ENCODE results near the gene DPRX.
A peak's percentile ranks its signal among the peaks of the same experiment; 100 is the strongest.

Gene DPRX, protein sequence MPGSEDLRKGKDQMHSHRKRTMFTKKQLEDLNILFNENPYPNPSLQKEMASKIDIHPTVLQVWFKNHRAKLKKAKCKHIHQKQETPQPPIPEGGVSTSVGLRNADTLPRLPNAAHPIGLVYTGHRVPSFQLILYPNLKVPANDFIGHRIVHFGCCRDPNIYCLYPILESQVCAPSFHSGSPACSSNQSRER

DNA sequence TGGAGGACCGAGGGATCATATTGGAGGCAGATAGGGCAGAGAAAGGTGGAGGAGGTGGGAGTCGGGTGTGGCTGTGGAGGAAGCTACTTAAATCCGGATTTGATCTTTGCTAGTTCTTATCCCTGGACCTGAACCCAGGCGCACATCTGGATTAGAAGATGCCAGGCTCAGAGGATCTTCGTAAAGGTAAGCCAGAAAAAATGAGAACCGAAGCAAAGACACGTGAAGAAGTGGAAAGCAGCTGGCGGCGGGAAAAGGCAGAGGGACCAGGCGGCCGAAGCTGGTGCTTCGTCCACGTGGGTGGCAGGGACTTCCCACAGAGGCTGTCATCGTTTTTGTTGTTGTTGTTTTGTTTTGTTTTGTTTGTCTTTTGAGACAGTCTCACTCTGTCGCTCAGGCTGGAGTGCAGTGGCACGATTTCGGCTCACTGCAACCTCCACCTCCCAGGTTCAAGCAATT, at the start of gene DPRX:
TSS of gene DPRX (plus strand) at position 51 of the 459 bp plus-strand sequence. CDS start at position 159, 108 bp downstream.
- DNase-seq: no peak

DNA sequence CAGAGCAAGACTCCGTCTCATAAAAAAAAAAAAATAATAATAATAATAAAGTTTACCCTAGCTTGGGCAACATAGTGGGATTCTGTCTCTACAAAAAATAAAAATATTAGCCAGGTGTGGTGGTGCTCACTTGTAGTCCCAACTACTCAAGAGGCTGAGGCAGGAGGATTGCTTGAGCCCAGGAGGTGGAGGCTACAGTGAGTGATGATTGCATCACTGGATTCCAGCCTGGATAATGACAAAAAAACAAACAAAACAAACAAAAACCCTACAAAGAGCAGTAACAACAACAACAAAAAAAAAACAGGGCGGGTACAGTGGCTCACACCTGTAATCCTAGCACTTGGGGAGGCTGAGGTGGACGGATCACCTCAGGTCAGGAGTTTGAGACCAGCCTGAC, 48.6 kb upstream of the DPRX start:
- DNase-seq: no peak

DNA sequence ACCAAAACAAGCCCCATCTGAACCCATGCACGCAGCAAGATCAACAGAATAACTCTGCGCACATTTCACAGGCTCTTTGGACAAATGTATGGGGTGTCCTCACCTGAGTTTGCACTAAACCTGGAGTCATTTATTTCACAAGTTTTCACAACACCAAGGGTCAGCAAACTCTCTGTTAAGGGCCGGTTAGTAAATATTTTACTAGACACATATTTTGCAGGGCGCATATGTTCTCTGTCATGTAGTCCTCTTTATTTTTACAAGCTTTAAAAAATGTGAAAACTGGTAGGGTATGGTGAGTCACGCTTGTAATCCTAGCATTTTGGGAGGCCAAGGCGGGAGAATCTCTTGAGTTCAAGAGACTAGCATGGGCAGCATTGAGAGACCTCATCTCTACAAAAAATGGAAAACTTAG, 45.5 kb upstream of the DPRX start:
- no peak for DNase-seq

DNA sequence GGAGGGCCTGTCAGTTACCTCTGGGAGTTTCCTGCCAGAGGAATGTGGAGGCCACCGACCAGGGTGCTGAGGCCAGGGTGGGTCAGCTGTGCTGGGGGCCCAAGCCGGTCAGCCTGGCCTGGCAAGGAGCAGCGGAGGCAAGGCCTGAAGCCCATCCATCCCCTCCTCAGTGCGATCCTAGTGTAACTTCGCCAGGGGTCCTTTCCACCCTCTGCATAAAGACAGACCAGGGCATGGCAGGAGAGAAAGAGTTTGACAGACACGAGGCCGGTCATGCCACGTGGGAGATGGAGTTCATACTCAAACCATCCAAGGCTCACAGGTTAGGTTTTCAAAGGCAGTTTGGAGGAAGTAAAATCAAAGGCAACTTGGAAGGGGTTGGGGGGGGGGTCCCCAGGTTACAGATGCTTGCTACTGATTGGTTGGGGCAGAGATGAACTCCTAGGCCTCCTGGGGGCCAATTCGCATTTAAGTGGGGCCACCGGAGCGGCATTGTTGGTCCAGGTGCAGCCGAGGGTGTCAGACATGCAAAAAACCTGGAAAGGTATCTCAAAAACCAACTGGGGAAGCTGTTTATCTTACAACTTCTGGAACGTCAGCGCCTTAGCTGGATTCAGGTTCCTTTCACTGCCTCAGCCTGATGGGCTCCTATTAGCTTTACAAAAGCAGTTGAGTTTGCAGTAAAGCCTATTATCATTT, 36.8 kb upstream of the DPRX start:
- DNase-seq: no peak

DNA sequence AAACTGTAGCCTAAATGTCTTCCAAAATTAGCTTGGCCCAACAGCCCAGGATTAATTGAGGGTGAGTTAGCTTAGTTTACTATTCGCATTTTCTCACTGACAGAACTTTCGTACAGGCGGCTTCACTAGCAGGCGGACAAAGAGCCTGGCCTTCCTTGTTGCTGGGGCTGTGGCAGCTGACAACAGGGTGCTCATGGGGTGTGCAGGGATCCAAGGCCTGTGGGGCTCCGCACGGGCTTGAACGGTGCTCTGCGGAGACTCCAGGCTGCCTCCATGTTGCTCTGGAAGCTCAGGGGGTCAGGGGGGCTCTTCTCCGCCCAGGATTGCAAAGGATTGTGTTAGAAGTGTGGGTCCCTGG, 36.3 kb upstream of the DPRX start:
- DNase-seq: no peak

DNA sequence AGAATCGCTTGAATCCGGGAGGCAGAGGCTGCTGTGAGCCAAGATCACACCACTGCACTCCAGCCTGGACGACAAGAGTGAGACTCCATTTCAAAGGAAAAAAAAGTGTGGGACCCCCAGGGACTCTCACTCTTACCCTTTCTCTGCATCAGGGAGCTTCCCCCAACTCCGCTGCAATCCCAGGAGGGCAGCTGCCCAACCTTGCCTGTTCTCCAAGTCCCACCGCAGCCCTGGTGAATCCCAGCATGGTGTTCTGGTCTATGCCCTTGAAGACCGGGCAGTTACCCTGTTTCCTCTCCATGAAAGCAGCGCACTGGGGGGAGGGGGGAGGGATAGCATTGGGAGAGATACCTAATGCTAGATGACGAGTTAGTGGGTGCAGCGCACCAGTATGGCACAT, 35.7 kb upstream of the DPRX start:
- no peak for DNase-seq

DNA sequence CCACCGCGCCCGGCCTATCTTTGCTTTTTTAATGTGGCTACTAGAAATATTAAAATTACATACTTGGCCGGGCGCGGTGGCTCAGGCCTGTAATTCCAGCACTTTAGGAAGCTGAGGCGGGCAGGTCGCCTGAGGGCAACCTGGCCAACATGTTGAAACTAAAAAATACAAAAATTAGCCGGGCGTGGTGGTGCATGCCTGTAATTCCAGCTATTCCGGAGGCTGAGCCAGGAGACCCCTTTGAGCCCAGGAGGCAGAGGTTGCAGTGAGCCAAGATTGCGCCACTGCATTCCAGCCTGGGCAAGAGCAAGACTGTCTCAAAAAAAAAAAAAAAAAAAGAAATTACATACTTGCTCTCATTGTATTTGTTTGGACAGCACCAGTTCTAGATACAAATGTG, 34.8 kb upstream of the DPRX start:
- DNase-seq: no peak

DNA sequence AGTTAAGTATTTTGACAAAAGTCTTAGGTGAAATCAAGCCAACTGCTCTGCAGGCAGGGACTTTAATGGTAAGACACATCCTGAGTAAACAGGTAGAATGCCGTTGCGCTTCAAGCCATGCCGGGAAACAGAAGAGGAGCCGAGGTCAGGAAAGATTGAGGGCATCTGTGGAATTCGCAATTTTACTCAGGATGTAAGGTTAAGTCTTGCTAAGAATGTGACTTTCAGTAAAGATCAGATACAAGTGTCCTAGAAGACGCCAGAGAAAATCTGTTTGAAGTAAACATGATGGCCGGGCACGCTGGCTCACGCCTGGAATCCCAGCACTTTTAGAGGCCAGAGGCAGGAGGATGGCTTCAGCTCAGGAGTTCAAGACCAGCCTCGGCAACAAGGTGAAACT, 33.4 kb upstream of the DPRX start:
- DNase-seq: no peak

DNA sequence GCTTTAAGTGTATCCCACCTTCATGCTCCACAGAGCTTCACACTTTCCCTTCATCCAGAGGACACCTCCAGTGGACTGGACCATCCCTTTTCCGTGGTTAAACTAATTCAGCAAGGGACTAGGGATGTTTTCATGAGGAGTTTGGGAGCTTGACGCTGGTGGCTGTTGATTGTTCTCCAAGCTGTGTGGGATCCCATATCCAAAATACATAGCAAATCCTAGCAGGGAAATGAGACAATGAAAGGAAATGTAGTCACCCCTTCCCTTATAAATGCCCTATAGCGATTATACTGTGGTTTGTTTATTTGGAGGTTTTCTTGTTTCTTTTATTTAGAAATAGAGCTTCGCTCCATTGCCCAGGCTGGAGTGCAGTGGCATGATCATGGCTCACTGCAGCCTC, 31.6 kb upstream of the DPRX start:
- no peak for DNase-seq

DNA sequence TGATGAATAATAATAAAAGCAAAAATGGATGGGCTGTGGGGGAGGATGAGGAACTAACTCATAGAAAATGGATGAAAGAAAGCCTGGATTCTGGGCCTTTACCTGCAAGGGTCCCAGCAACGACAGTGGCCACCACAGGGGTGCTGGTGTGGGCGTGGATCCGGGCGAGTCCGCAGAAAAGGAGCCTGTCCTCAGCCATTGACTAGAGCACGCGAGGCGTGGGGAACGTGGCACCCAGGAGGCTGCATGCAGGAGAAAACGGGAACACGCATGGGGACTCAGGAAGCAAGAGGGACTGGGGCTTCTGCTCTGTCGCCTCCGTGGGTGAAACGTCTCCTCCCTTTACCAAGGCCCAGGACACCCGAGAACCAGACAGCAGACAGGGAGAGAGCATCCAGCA, 25.8 kb upstream of the DPRX start:
- DNase-seq: no peak

DNA sequence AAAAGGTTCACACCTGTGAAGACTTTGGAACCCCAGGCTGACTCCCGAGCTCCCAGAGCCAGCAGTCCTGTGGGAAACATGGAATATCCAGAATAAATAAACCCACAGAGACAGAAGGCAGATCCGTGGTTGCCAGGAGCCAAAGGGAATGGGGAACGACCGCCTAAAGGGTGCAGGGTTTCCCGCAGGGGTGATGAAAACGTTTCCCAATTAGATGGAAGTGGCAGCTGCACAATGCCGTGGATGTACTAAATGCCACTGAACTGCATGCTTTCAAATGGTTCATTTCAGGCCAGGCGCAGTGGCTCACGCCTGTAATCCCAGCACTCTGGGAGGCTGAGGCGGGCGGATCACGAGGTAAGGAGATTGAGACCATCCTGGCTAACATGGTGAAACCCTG, 23.4 kb upstream of the DPRX start:
- no peak for DNase-seq

DNA sequence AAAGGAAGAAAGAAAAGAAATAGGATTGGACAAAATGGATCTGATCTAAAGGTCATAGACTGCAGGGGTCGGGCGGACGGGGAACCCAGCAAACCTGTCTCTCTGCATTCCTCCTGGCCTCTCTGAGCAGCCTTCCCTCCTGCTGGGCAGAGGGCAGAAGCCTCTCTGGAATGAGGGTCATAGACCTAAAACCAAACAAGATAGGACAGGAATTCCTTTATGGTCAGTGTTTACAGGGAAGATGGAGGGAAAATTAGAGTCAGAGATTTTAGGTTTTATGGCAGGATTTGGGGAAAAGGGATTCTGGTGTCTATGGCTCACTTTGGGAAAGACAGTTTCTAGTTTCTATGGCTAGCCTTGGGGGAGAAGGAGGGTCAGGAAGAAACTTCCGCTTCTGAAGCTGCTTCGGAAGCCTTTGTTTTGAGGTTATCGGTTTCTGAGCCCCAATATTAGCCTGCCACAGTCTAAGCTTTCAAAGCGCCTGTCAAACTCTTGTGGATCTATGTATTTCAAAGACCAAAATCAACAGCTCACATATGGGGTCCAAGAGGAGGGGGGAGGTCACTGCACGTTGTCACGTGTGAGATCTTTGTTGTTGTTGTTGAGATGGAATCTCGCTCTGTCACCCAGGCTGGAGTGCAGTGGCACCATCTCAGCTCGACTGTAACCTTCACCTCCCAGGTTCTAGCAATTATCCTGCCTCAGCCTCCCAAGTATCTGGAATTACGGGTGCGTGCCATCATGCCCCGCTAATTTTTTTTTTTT, 18.9 kb upstream of the DPRX start:
- no peak for DNase-seq

DNA sequence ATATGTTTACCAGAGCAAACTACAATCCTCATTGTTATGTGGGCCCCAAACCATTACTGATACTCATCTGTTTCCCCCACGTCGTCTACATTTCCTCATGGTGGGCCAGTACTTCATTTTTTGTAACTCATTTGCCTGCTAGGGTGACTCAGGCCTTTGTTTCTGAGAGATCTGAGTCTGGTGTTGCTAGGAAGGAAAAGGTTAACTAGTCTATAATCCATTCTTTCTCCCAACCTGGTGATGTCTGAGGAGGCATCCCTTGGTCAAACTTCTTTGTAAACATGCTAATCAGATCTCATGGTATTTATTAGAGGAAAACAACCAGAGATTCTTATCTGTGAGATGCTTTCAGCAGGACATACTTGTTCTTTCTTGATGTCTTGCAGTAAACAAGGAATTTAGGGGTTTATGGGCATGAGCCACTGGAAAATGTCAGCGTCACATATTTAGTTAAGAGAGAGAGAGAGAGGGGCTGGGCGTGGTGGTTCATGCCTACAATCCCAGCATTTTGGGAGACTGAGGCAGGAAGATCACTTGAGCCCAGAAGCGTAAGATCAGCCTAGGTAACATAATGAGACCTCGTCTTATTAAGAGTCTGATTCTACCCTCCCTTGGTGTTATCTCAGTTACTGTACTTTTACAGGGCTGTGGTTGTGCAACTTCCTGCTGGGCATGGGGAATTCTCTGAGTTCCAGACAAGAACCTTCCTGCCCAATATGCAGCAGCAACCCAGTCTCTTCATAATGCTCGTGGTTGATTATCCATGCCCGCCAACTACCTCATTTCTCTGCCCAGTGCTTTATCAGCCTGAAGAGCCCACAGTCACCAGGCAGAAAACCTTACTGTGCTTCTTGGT, 9.7 kb upstream of the DPRX start:
- DNase-seq: peak; percentile 35

DNA sequence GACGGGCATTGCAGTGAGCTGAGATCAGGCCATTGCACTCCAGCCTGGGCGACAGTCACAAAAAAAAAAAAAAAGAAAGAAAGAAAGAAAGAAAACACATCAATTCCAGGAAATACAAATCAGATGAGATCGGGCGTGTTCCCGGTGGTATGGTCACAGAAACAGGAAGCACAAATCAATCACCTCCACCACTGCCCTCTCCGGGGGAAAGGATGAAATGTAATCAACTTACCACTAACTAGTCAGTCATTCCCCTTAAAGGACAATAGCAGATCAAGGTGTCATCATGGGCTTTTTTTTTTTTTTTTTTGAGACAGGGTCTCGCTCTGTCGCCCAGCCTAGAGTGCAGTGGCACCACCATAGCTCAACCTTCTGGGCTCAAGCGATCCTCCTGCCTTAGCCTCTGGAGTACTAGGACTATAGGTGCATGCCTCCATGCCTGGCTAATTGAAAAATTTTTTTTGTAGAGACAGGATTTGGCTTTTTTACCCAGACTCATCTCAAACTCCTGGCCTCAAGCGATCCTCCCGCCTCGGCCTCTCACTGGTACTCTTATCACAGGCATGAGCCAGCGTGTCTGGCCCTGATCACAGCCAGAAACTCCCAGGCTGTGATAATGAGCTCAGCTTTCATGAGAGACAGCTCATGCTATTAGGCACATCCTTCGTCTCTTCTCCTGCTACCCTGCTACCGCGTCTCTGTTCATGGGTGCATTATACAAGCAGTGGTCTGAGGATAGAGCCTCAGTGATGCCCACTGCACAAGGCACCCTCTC, 6.8 kb upstream of the DPRX start:
- no peak for DNase-seq

DNA sequence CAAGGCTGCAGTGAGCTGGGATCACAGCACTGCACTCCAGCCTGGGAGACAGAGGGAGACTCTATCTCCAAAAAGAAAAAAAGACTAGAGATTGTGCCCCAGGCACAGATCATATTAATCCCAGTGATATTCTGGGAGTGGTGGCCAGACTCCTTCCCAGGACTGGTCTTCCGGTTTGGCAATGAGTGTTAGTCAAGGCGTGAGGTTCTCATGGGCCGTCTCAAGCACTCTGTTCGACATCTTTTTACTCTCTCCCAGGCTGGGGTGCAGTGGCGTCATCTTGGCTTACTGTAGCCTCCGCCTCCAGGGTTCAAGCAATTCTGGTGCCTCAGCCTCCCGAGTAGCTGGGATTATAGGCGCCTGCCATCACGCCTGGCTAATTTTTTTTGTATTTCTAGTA, 5.3 kb upstream of the DPRX start:
- no peak for DNase-seq

DNA sequence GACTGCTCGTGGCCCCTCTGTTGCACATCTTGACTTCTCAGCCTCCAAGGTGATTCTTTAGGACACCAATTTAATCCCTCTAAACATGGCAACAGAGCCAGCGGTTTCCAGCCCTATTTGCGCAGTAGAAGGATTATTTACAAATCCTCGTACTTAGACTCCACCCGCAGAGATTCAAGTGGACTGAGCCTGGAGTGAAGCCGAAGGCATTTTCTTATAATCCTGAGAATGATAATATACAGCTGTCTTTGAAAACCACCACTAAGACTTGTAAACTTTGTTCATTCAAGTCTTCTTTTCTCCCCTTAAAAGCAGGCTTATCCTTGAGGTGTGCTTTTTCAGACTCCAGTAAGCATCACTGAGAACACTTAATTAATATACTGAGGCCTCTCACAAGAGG, 4.8 kb upstream of the DPRX start:
- DNase-seq: no peak

DNA sequence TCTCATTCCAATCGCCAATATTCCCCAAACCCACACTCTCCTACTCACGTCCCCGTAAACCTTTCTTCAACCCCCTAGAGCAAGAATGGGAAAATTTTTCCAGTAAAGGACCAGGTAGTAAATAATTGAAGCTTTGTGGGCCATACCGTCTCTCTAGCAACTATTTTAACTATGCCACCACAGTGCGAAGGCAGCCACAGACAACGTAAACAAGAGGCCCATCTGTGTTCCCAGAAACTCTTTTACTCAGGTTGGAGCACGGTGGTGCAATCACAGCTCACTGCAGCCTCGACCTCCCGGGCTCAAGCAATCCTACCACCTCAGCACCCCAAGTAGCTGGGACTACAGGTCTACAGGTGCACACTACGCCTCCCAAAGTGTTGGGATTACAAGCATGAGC, 3.0 kb downstream of the DPRX start:
- DNase-seq: no peak

DNA sequence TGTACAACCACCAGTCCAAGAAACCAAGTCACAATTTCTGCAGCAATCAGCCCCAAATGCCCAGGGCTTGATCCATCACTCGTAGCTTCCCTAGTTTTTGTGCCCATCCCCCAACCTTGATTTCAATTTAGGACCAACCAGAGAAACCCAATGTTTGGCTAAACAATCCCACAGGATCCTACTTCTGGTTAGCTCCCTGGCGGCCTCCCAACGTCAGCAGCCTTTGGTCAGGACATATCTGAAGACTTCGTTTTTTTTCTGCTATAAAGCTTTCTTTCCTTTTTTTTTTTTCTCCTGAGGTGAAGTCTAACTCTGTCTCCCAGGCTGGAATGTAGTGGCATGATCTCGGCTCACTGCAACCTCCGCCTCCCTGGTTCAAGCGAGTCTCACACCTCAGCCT, 7.7 kb downstream of the DPRX start:
- no peak for DNase-seq

DNA sequence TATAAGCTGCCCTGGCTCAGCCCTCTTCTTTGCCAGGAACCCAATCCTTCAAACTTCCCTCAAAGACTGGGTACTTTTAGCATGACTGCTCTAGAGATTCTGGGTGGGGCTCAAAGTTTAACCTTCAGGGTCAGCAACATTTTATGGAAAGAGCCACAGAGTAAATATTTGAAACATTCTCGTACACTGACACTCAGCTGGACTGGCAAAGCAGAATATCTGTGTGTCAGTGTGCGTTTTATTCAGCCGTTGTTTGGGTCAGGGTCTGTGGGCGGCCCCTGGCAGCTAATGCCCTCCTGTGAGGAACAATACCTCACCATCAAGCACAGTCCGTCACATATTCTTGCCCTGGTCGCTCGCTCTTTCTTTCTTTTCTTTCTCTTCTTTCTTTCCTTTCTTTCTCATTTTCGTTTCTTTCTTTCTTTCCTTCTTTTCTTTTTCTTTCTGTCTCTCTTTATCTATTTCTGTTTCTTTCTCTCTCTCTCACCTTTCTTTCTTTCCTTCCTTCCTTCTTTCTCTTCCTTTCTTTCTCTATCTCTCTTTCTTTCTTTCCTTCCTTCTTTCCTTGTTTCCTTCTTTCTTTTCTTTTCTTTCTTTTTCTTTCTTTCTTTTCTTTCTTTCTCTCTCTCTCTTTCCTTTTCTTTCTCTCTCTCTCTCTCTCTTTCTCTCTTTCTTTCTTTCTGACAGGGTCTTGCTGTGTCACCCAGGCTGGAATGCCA, 10.7 kb downstream of the DPRX start:
- DNase-seq: no peak

DNA sequence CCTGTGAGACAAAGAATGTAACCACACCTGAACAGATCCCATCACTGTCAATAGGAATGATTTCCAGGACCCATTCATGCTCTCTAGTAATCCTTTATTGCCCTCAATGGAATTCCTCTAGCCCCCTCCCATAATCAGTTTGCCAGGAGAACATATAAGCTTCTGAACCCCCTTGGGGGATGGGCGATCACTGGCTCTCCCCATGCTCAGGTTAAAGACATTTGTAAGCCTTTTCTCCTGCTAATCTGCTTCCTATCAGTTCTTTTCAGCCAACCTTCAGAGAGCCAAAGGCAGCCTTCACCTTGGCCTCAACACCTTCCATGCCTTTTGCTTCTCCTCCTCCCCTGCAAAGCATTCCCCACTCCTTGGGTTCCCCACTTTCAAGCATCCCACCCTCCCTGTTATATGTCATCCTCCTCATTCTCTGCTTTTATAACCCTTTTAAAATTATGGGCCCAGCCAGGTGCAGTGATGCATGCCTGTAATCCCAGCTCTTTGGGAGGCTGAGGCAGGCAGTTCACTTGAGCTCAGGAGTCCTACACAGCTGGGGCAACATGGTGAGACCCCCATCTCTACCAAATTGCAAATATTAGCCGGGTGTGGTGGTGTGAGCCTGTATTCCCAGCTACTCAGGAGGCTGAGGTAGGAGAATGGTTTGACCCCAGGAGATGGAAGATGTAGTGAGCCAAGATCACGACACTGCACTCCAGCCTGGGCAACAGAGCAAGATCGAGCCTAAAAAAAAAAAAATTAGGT, 12.4 kb downstream of the DPRX start:
- no peak for DNase-seq

DNA sequence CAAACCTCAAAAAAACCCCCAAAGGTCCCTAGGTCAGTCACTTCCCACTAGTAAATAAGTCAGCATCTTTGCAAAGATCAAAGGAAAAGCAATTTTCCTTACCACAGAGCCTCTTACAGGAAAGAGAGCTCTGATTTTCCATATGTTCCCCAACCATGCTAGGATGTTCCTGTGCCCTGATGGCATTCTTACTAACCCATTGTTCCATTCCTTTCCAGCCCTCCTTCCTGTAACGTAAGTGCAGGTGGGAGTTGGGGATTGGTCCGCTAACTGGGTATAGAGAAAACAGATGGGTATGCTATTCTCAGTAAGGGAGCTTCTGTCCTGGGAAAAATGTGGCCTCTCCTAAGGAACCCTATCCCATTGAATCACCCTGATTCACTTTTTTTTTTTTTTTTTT, 14.3 kb downstream of the DPRX start:
- DNase-seq: no peak

Measured in NCI-H226 (cell line).